K562 (cell line): ENCODE results near the gene KAT5. TPM values are rescaled to one million over a fixed set of nuclear protein-coding genes. Genes with fewer than 3 reads are reported as not detected.

Experiments used
- ARNT ChIP-seq, 2 experiments: fragments of 450-650 bp; IDR thresholded peaks; 2 replicates each; pipeline ENCODE4 v1.6.1; 2016; ENCODE audit warnings: mild to moderate bottlenecking in 1 of 2
- CBFA2T2 ChIP-seq: fragments of 450-650 bp; conservative IDR thresholded peaks from 2 replicates; pipeline ENCODE4 v1.6.1; 2017; ENCODE audit warnings: mild to moderate bottlenecking
- CBX5 ChIP-seq: IDR thresholded peaks from 2 replicates; pipeline ENCODE4 v1.6.1; 2014; ENCODE audit warnings: low read depth, borderline replicate concordance
- CCAR2 ChIP-seq: fragments of 200-400 bp; formaldehyde crosslinking; IDR thresholded peaks from 2 replicates; pipeline ENCODE4 v1.6.1; 2017; ENCODE audit warnings: mild to moderate bottlenecking, low read depth, low read length
- DNMT1 ChIP-seq: fragments of 450-650 bp; IDR thresholded peaks from 2 replicates; pipeline ENCODE4 v1.6.1; 2016; ENCODE audit warnings: antibody characterized with exemption, mild to moderate bottlenecking
- HDAC6 ChIP-seq: IDR thresholded peaks from 2 replicates; pipeline ENCODE4 v1.6.1; 2012; ENCODE audit warnings: low read depth, mild to moderate bottlenecking, control low read depth, inconsistent platforms, low read length, moderate library complexity
- HDGF ChIP-seq: fragments of 450-650 bp; IDR thresholded peaks from 2 replicates; pipeline ENCODE4 v1.6.1; 2016
- KLF16 ChIP-seq: IDR thresholded peaks from 2 replicates; pipeline ENCODE4 v1.6.1; 2016; ENCODE audit warnings: antibody characterized with exemption
- MTA3 ChIP-seq: fragments of 450-650 bp; formaldehyde crosslinking; IDR thresholded peaks from 2 replicates; pipeline ENCODE4 v1.6.1; 2017; ENCODE audit warnings: mild to moderate bottlenecking, borderline replicate concordance
- PCBP2 ChIP-seq: fragments of 200-400 bp; formaldehyde crosslinking; IDR thresholded peaks from 2 replicates; pipeline ENCODE4 v1.6.1; 2018; ENCODE audit warnings: low read length, low read depth, mild to moderate bottlenecking, moderate library complexity; ENCODE audit not compliant: poor library complexity, severe bottlenecking
- POLR2G ChIP-seq: fragments of 200-400 bp; formaldehyde crosslinking; IDR thresholded peaks from 2 replicates; pipeline ENCODE4 v1.6.1; 2017; ENCODE audit warnings: low read depth, mild to moderate bottlenecking, antibody characterized with exemption, low read length, moderate library complexity
- RB1 ChIP-seq: fragments of 450-650 bp; IDR thresholded peaks from 2 replicates; pipeline ENCODE4 v1.6.1; 2017; ENCODE audit warnings: low read depth, mild to moderate bottlenecking
- ZNF274 ChIP-seq: IDR thresholded peaks from 2 replicates; pipeline ENCODE4 v1.6.1; 2011; ENCODE audit warnings: low read depth, mild to moderate bottlenecking, low read length, moderate library complexity, borderline replicate concordance
- ZNF766 ChIP-seq: fragments of 200-800 bp; sonication (Bioruptor generic); conservative IDR thresholded peaks from 2 replicates; pipeline ENCODE4 v1.6.1; 2016; ENCODE audit warnings: missing genetic modification characterization, missing compliant biosample characterization
- polyA plus RNA-seq, 8 experiments: library from polyadenylated mRNA; depleted of rRNA in 4 of 8; stranded (reverse) in 5 of 8; unstranded in 3 of 8; fragments of >200 nt; fragmentation: Nextera tagmentation in 2 of 8; fragmentation: Illumina TruSeq in 1 of 8; extraction: Ambion mirVana in 2 of 8; extraction: Trizol in 1 of 8; gene quantifications; 2 replicates each; pipeline versions ENCODE4 v1.2.1 to v1.2.3, GENCODE V29; 2011 to 2014; ENCODE audit warnings: inconsistent platforms in 1 of 8, missing spikeins in 1 of 8
- total RNA-seq, 7 experiments: library from RNA; depleted of rRNA in 6 of 7; stranded (reverse); fragments of >200 nt in 6 of 7; fragmentation: Illumina TruSeq in 2 of 7; extraction: Trizol in 2 of 7; gene quantifications; 2 replicates each; pipeline versions ENCODE4 v1.2.1 to v1.2.3, GENCODE V29; 2011 to 2021; ENCODE audit warnings: low replicate concordance in 1 of 7
- TF ChIP-seq, protein P1 (sequence below): sonication (generic); formaldehyde crosslinking; IDR thresholded peaks from 2 replicates; pipeline ENCODE4 v1.8.1; 2023; ENCODE audit warnings: missing genetic modification reagents, mild to moderate bottlenecking, borderline replicate concordance
- TF ChIP-seq, protein P2 (sequence below): conservative IDR thresholded peaks from 2 replicates; pipeline ENCODE4 v1.6.1; 2011; ENCODE audit warnings: low read depth, mild to moderate bottlenecking, low read length; ENCODE audit not compliant: control insufficient read depth
- TF ChIP-seq, protein P3 (sequence below): sonication (generic); formaldehyde crosslinking; IDR thresholded peaks from 2 replicates; pipeline ENCODE4 v1.8.0; 2022; ENCODE audit warnings: mild to moderate bottlenecking, missing genetic modification reagents, borderline replicate concordance
- TF ChIP-seq, protein P4 (sequence below): fragments of 250-450 bp; sonication (Bioruptor Pico); IDR thresholded peaks from 2 replicates; pipeline ENCODE4 v1.5.0; 2020; ENCODE audit warnings: mild to moderate bottlenecking, borderline replicate concordance

The KAT5 gene
- total and polyA plus RNA-seq, 9 of the 15 experiments (the other 6 are each of a cell fraction or from before 2014, with no cell fraction given): 3.6 to 76.8 (median 52.7) TPM

DNA sequence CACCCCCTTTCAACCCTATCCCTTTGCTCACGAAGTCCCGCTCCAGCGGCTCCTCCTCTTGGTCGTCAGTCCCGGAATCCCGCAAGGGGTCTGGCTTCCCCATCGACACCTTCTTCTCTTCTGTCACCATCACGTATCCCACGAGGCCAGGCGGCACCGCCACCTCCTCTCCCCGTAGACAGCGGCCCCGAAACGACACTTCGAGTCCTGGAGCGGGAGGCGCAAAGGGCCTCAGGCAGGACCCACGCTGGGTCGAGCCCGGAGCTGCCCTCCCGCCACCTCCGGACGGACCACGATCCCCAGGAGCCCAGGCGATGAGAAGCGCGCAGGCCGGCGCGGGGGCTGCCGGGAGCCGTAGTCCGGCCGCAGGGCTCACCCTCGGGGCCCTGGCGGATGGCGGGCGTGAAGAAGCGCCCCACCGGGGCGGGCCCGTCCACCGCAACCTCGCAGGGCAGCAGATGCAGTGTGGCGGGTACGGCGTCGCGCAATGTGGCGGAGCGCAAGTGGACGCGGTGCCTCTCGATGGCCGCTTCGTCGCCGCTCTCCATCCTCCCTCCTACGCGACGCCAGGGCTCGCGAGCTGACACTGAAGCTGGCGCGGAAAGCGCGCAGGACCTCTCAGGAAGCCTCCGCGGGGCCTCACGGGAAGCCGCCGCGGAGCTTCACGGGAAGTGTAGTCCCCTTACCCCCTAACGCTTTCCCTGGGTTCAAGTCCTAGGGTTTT is 8.3 kb downstream of the KAT5 start, which contains the start of gene RNASEH2C (continued):
- TF ChIP-seq, protein P1, sequence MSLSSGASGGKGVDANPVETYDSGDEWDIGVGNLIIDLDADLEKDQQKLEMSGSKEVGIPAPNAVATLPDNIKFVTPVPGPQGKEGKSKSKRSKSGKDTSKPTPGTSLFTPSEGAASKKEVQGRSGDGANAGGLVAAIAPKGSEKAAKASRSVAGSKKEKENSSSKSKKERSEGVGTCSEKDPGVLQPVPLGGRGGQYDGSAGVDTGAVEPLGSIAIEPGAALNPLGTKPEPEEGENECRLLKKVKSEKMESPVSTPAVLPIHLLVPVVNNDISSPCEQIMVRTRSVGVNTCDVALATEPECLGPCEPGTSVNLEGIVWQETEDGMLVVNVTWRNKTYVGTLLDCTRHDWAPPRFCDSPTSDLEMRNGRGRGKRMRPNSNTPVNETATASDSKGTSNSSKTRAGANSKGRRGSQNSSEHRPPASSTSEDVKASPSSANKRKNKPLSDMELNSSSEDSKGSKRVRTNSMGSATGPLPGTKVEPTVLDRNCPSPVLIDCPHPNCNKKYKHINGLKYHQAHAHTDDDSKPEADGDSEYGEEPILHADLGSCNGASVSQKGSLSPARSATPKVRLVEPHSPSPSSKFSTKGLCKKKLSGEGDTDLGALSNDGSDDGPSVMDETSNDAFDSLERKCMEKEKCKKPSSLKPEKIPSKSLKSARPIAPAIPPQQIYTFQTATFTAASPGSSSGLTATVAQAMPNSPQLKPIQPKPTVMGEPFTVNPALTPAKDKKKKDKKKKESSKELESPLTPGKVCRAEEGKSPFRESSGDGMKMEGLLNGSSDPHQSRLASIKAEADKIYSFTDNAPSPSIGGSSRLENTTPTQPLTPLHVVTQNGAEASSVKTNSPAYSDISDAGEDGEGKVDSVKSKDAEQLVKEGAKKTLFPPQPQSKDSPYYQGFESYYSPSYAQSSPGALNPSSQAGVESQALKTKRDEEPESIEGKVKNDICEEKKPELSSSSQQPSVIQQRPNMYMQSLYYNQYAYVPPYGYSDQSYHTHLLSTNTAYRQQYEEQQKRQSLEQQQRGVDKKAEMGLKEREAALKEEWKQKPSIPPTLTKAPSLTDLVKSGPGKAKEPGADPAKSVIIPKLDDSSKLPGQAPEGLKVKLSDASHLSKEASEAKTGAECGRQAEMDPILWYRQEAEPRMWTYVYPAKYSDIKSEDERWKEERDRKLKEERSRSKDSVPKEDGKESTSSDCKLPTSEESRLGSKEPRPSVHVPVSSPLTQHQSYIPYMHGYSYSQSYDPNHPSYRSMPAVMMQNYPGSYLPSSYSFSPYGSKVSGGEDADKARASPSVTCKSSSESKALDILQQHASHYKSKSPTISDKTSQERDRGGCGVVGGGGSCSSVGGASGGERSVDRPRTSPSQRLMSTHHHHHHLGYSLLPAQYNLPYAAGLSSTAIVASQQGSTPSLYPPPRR (CRISPR knock-in tag): no peak
- TF ChIP-seq CCAR2 (no peak), PCBP2 (no peak), ARNT (IDR thresholded peaks at IDR 0.05) (no peak), KLF16 (no peak), HDAC6 (no peak), CBFA2T2 (no peak), MTA3 (peak; percentile 90; the same call in 1 of the 2 replicates), ZNF766 (CRISPR knock-in tag) (peak; percentile 84), CBX5 (no peak), POLR2G (peak; percentile 95), RB1 (peak; percentile 91; the same call in 1 of the 2 replicates), HDGF (no peak), ZNF274 (no peak; the same call in 1 of the 2 replicates), DNMT1 (peak; percentile 74; the same call in 1 of the 2 replicates)
- TF ChIP-seq, protein P2, sequence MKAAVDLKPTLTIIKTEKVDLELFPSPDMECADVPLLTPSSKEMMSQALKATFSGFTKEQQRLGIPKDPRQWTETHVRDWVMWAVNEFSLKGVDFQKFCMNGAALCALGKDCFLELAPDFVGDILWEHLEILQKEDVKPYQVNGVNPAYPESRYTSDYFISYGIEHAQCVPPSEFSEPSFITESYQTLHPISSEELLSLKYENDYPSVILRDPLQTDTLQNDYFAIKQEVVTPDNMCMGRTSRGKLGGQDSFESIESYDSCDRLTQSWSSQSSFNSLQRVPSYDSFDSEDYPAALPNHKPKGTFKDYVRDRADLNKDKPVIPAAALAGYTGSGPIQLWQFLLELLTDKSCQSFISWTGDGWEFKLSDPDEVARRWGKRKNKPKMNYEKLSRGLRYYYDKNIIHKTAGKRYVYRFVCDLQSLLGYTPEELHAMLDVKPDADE: peak; percentile 92
- TF ChIP-seq, protein P3, sequence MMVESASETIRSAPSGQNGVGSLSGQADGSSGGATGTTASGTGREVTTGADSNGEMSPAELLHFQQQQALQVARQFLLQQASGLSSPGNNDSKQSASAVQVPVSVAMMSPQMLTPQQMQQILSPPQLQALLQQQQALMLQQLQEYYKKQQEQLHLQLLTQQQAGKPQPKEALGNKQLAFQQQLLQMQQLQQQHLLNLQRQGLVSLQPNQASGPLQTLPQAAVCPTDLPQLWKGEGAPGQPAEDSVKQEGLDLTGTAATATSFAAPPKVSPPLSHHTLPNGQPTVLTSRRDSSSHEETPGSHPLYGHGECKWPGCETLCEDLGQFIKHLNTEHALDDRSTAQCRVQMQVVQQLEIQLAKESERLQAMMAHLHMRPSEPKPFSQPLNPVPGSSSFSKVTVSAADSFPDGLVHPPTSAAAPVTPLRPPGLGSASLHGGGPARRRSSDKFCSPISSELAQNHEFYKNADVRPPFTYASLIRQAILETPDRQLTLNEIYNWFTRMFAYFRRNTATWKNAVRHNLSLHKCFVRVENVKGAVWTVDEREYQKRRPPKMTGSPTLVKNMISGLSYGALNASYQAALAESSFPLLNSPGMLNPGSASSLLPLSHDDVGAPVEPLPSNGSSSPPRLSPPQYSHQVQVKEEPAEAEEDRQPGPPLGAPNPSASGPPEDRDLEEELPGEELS (CRISPR knock-in tag): no peak
- TF ChIP-seq, protein P4, sequence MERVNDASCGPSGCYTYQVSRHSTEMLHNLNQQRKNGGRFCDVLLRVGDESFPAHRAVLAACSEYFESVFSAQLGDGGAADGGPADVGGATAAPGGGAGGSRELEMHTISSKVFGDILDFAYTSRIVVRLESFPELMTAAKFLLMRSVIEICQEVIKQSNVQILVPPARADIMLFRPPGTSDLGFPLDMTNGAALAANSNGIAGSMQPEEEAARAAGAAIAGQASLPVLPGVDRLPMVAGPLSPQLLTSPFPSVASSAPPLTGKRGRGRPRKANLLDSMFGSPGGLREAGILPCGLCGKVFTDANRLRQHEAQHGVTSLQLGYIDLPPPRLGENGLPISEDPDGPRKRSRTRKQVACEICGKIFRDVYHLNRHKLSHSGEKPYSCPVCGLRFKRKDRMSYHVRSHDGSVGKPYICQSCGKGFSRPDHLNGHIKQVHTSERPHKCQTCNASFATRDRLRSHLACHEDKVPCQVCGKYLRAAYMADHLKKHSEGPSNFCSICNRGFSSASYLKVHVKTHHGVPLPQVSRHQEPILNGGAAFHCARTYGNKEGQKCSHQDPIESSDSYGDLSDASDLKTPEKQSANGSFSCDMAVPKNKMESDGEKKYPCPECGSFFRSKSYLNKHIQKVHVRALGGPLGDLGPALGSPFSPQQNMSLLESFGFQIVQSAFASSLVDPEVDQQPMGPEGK (CRISPR knock-in tag): no peak
